ENCODE data around the gene SNED1. TPM values are rescaled to one million over a fixed set of nuclear protein-coding genes. Genes with fewer than 3 reads are reported as not detected.
"Not testable (repeated sequence)": the region's sequence is repeated elsewhere in the genome, so short reads cannot be mapped to it uniquely, and the experiment has no call there.

SNED1 gene
- total RNA-seq, 2 experiments from 2014 or later, result 2.8 to 13.6 TPM

GRCh38 chr2:240972636-240973521, 25.5 kb upstream of the SNED1 start:
- no peak for DNase-seq (ENCODE audit: low spot score)
- H3K9me3 ChIP-seq (ENCODE audit: low read length), result no peaks in the 10 kb centered on the region
- POLR2A ChIA-PET, result no interaction called here
- H3K9me2 ChIP-seq (ENCODE audit: insufficient read depth, low read length), result no peaks in the 10 kb centered on the region
- no peaks in the 10 kb centered on the region for H3K4me1 ChIP-seq (ENCODE audit: insufficient read depth, low read length, poor library complexity, severe bottlenecking)
- H4K20me1 ChIP-seq (ENCODE audit: insufficient read depth, low read length), result no peaks in the 10 kb centered on the region
- no peak overlapping the region for H3K27ac ChIP-seq (ENCODE audit: low read depth, low read length, poor library complexity, severe bottlenecking)
- H3K79me2 ChIP-seq (ENCODE audit: insufficient read depth, low read depth, low read length), result no peaks in the 10 kb centered on the region
- no peak for TF ChIP-seq CTCF (conservative IDR thresholded peaks at IDR 0.05; ENCODE audit: low read length)
- no peak for TF ChIP-seq EZH2phosphoT487 (IDR thresholded peaks at IDR 0.05; ENCODE audit: borderline replicate concordance, low read depth, low read length)
- no peak overlapping the region for H3K4me2 ChIP-seq (ENCODE audit: low read length)
- BruUV-seq (replicated peaks), result no TSS peak
- no peak overlapping the region for H2AFZ ChIP-seq (ENCODE audit: low read length)
- H3K4me3 ChIP-seq (ENCODE audit: low read depth, low read length, poor library complexity, severe bottlenecking), result no peak overlapping the region
- intact Hi-C loops (cut with micrococcal nuclease; ENCODE audit: unreplicated experiment), result no loop called here
- H3K36me3 ChIP-seq (ENCODE audit: insufficient read depth, low read length), result no peaks in the 10 kb centered on the region
- CTCF ChIA-PET (ENCODE audit: unreplicated experiment), result no interaction called here

GRCh38 chr2:240974771-240975572, 23.4 kb upstream of the SNED1 start:
- Histone ChIP-seq H3K4me1 (ENCODE audit: insufficient read depth, low read length, poor library complexity, severe bottlenecking) (no peaks in the 10 kb centered on the region), H3K4me3 (ENCODE audit: low read depth, low read length, poor library complexity, severe bottlenecking) (no peak overlapping the region), H3K9me3 (ENCODE audit: low read length) (no peaks in the 10 kb centered on the region), H3K27ac (ENCODE audit: low read depth, low read length, poor library complexity, severe bottlenecking) (no peak overlapping the region), H3K36me3 (ENCODE audit: insufficient read depth, low read length) (no peaks in the 10 kb centered on the region), H3K9me2 (ENCODE audit: insufficient read depth, low read length) (no peaks in the 10 kb centered on the region), H3K79me2 (ENCODE audit: insufficient read depth, low read depth, low read length) (no peaks in the 10 kb centered on the region), H3K4me2 (ENCODE audit: low read length) (no peak overlapping the region), H2AFZ (ENCODE audit: low read length) (no peak overlapping the region), H4K20me1 (ENCODE audit: insufficient read depth, low read length) (no peaks in the 10 kb centered on the region)
- intact Hi-C loops (cut with micrococcal nuclease; ENCODE audit: unreplicated experiment), result no loop called here
- CTCF ChIA-PET (ENCODE audit: unreplicated experiment), result no interaction called here
- TF ChIP-seq CTCF (conservative IDR thresholded peaks at IDR 0.05; ENCODE audit: low read length), result no peak
- TF ChIP-seq EZH2phosphoT487 (IDR thresholded peaks at IDR 0.05; ENCODE audit: borderline replicate concordance, low read depth, low read length), result no peak
- POLR2A ChIA-PET, result interaction anchor here (0.7 kb wide), 1 partner anchor 11 kb away, joined by 5 read pairs; no protein-coding TSS in a partner anchor
- DNase-seq (ENCODE audit: low spot score), result no peak
- no TSS peak for BruUV-seq (replicated peaks)

GRCh38 chr2:240975903-240976302, 22.5 kb upstream of the SNED1 start:
- H3K4me2 ChIP-seq (ENCODE audit: low read length); H3K36me3 ChIP-seq (ENCODE audit: insufficient read depth, low read length); H3K4me3 ChIP-seq (ENCODE audit: low read depth, low read length, poor library complexity, severe bottlenecking); intact Hi-C loops (cut with micrococcal nuclease; ENCODE audit: unreplicated experiment); H3K27ac ChIP-seq (ENCODE audit: low read depth, low read length, poor library complexity, severe bottlenecking); H3K9me3 ChIP-seq (ENCODE audit: low read length); H3K4me1 ChIP-seq (ENCODE audit: insufficient read depth, low read length, poor library complexity, severe bottlenecking); POLR2A ChIA-PET; H4K20me1 ChIP-seq (ENCODE audit: insufficient read depth, low read length); CTCF ChIA-PET (ENCODE audit: unreplicated experiment); H3K79me2 ChIP-seq (ENCODE audit: insufficient read depth, low read depth, low read length); DNase-seq (ENCODE audit: low spot score); BruUV-seq (replicated peaks); H3K9me2 ChIP-seq (ENCODE audit: insufficient read depth, low read length); H2AFZ ChIP-seq (ENCODE audit: low read length): not testable (repeated sequence)

Measured in OCI-LY7 (cell line).